GM12878 (cell line): Measurements from ENCODE around the gene APLP1. TPM values are rescaled to one million over a fixed set of nuclear protein-coding genes. Genes with fewer than 3 reads are reported as not detected.

ENCODE experiments used
- ATAC-seq: fragments of 200-7000 bp; cut with Tn5 transposase; 3 replicates; pipeline ENCODE4 v1.9.1; 2020; ENCODE audit warnings: mild to moderate bottlenecking, moderate library complexity
- BruUV-seq: library from RNA; stranded (reverse); fragments of 400-500 nt; replicated peaks from 2 replicates; lab custom pipeline; 2021; lab: Mats Ljungman, UMichigan
- CTCF ChIA-PET: fragments of 300-600 bp; sonication (Branson Sonifier 250); formaldehyde crosslinking; extraction: SDS; loops from one replicate; lab custom pipeline; 2021; ENCODE audit warnings: inconsistent platforms; lab: Yijun Ruan, JAX
- POLR2A ChIA-PET: fragments of 350-600 bp; formaldehyde crosslinking; extraction: SDS; loops from one replicate; lab custom pipeline; 2021; ENCODE audit warnings: inconsistent platforms; lab: Charles Lee
- RAD21 ChIA-PET: fragments of 300-600 bp; sonication (Branson Sonifier 250); formaldehyde crosslinking; loops from one replicate; lab custom pipeline; 2023; ENCODE audit warnings: antibody characterized with exemption; ENCODE audit not compliant: unreplicated experiment; lab: Charles Lee
- SMC1A ChIA-PET: fragments of 300-600 bp; sonication (Branson Sonifier 250); formaldehyde crosslinking; loops from one replicate; lab custom pipeline; 2023; ENCODE audit not compliant: unreplicated experiment, uncharacterized antibody; lab: Charles Lee
- DNase-seq: peaks from one replicate; pipeline ENCODE4 v3.0.0-alpha.2; 2011; ENCODE audit warnings: low read depth, low spot score
- FAIRE-seq: peaks from 3 replicates; lab custom pipeline; 2011; peaks lifted over from hg19 to GRCh38; lab: Jason Lieb, UNC
- H2AFZ ChIP-seq: 2 replicates; pipeline ENCODE4 v1.6.0; 2011; ENCODE audit warnings: low read depth, low read length, control low read depth; ENCODE audit not compliant: control insufficient read depth
- H3K27ac ChIP-seq: 2 replicates; pipeline ENCODE4 v1.5.1; 2011; ENCODE audit warnings: control low read depth; ENCODE audit not compliant: control insufficient read depth, insufficient read depth
- H3K27me3 ChIP-seq, 2 experiments: replicated peaks in 1 of 2; 2 replicates each; pipeline versions ENCODE4 v1.6.0 to v1.6.1; 2011; ENCODE audit warnings: low read length in 1 of 2; ENCODE audit not compliant: control insufficient read depth in 2 of 2, insufficient read depth in 2 of 2
- H3K36me3 ChIP-seq, 2 experiments: 2 replicates each; pipeline ENCODE4 v1.5.1; 2011; ENCODE audit warnings: low read length in 1 of 2; ENCODE audit not compliant: control insufficient read depth in 2 of 2, insufficient read depth in 2 of 2
- H3K4me1 ChIP-seq: 2 replicates; pipeline ENCODE4 v1.6.1; 2011; ENCODE audit warnings: mild to moderate bottlenecking, low read length, moderate library complexity, mixed read lengths; ENCODE audit not compliant: control insufficient read depth, insufficient read depth
- H3K4me2 ChIP-seq: 2 replicates; pipeline ENCODE4 v1.6.0; 2011; ENCODE audit warnings: control low read depth; ENCODE audit not compliant: control insufficient read depth, insufficient read depth
- H3K4me3 ChIP-seq: fragments of 200-600 bp; sonication (generic); 2 replicates; pipeline ENCODE4 v1.5.1; 2016
- H3K79me2 ChIP-seq: 2 replicates; pipeline ENCODE4 v1.6.0; 2011; ENCODE audit warnings: low read length; ENCODE audit not compliant: control insufficient read depth, insufficient read depth
- H3K9ac ChIP-seq: 2 replicates; pipeline ENCODE4 v1.8.0; 2011; ENCODE audit warnings: low read length, control low read depth, mixed read lengths; ENCODE audit not compliant: control insufficient read depth, insufficient read depth
- H3K9me3 ChIP-seq: replicated peaks from 3 replicates; pipeline ENCODE4 v1.5.1; 2011; ENCODE audit warnings: mild to moderate bottlenecking, low read length; ENCODE audit not compliant: control insufficient read depth, insufficient read depth
- H4K20me1 ChIP-seq: 2 replicates; pipeline ENCODE4 v1.6.0; 2011; ENCODE audit not compliant: control insufficient read depth, insufficient read depth
- CBX5 ChIP-seq: sonication (generic); IDR thresholded peaks from 2 replicates; pipeline ENCODE4 v1.6.1; 2016; ENCODE audit warnings: low read depth, moderate library complexity, mild to moderate bottlenecking, inconsistent platforms
- KLF5 ChIP-seq: fragments of 450-650 bp; IDR thresholded peaks from 2 replicates; pipeline ENCODE4 v1.6.1; 2014; ENCODE audit warnings: mild to moderate bottlenecking; ENCODE audit not compliant: partially characterized antibody
- RELB ChIP-seq: fragments of 450-650 bp; IDR thresholded peaks from 2 replicates; pipeline ENCODE4 v1.6.1; 2017; ENCODE audit warnings: low read depth, mild to moderate bottlenecking, moderate library complexity
- REST ChIP-seq: IDR thresholded peaks from 2 replicates; pipeline ENCODE4 v1.6.1; 2012; ENCODE audit warnings: mild to moderate bottlenecking, low read depth, low read length
- RFX5 ChIP-seq: IDR thresholded peaks from 2 replicates; pipeline ENCODE4 v1.6.1; 2011; ENCODE audit warnings: low read depth, low read length, improper control_type of control experiment
- SKIL ChIP-seq: fragments of 450-650 bp; IDR thresholded peaks from 2 replicates; pipeline ENCODE4 v1.6.1; 2017; ENCODE audit warnings: mild to moderate bottlenecking, low read depth, inconsistent platforms; ENCODE audit not compliant: poor library complexity, severe bottlenecking
- USF1 ChIP-seq: IDR thresholded peaks from 2 replicates; pipeline ENCODE4 v1.6.1; 2011; ENCODE audit warnings: borderline replicate concordance, low read depth, mild to moderate bottlenecking, moderate library complexity, mixed read lengths, low read length; ENCODE audit not compliant: insufficient read depth; ENCODE audit errors: extremely low read length
- YY1 ChIP-seq: IDR thresholded peaks from 2 replicates; pipeline ENCODE4 v1.6.1; 2011; ENCODE audit warnings: low read depth, mild to moderate bottlenecking, low read length
- WGBS: methylation state at CpG from one replicate; pipeline ENCODE4 v1.1.6; 2016; ENCODE audit warnings: low lambda C conversion rate; ENCODE audit not compliant: insufficient replicate concordance, insufficient coverage; ENCODE audit errors: missing lambda C conversion rate; 5-methylcytosine and 5-hydroxymethylcytosine counted together
- in situ Hi-C: fragments of 300-500 bp; cut with MboI; formaldehyde crosslinking; loops from 9 replicates; pipeline ENCODE4 v1.14.3; 2018; ENCODE audit warnings: mixed read lengths
- intact Hi-C: fragments of 100-400 bp; cut with micrococcal nuclease; formaldehyde crosslinking; loops from one replicate; pipeline ENCODE4 v1.14.2; 2022; ENCODE audit not compliant: unreplicated experiment
- polyA plus RNA-seq, 11 experiments: library from polyadenylated mRNA; depleted of rRNA in 4 of 11; unstranded in 6 of 11; stranded (reverse) in 5 of 11; fragments of >200 nt; fragmentation: Nextera tagmentation in 4 of 11; fragmentation: Illumina TruSeq in 1 of 11; extraction: Ambion mirVana in 4 of 11; extraction: Trizol in 1 of 11; gene quantifications; 1 replicate in 1 of 11; 2 replicates in 10 of 11; pipeline versions ENCODE4 v1.2.1 to v1.2.3, GENCODE V29; 2011 to 2016; ENCODE audit warnings: inconsistent platforms in 2 of 11, missing spikeins in 2 of 11, low read depth in 1 of 11
- total RNA-seq, 4 experiments: library from RNA; depleted of rRNA in 3 of 4; stranded (reverse); fragments of >200 nt in 3 of 4; fragmentation: Illumina TruSeq in 1 of 4; extraction: Trizol in 1 of 4; gene quantifications; 2 replicates each; pipeline versions ENCODE4 v1.2.1 to v1.2.3, GENCODE V29; 2013 to 2021
- TF ChIP-seq, protein P1 (sequence below): fragments of 450-650 bp; IDR thresholded peaks from 2 replicates; pipeline ENCODE4 v1.6.1; 2018; ENCODE audit warnings: mild to moderate bottlenecking, low read depth, moderate library complexity; ENCODE audit not compliant: partially characterized antibody

The APLP1 gene
- total and polyA plus RNA-seq, 10 of the 15 experiments (the other 5 are each of a cell fraction or from before 2014, with no cell fraction given): 0.07 to 2.2 (median 0.91) TPM; not detected in 1

DNA sequence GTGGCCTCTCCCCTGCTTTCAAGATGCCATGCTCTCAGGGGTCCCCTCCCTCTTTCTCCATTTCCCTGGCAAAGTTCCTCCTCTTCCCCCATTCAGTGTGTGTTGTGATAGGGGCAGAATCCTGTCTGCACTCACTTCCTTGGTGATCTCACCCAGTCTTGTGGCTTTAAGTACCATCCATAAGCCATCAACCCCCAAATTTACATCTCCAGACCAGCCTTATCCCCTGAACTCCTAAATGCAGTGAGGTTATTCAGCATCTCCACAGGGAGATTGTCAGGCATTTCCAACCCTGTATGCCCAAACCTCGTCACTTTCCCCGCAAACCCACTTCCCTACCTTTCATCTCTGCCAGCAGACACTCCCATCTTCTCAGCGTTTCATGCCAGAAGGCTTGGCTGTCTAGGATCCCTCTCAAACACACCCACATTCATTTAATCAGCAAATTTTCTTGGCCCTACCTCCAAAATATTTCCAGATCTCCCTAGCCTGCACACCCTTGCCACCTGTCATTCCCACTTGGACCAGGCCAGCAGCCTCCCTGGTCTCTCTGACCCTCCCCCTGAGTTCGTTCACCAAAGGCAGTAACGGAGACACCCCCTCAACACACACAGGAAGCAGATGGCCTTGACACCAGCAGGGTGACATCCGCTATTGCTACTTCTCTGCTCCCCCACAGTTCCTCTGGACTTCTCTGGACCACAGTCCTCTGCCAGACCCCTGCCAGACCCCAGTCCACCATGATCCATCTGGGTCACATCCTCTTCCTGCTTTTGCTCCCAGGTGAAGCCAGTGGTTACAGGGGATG is 33.7 kb downstream of the APLP1 start, which contains the start of gene HCST:
Gene HCST, plus strand, starts transcription at position 676 of the 808 bp plus-strand sequence. Its CDS starts 65 bp downstream, at position 741.
- WGBS: 1% methylated on average over 6 of the region's 6 CpGs
- peak within 1 kb of the TSS; percentile 96 for H3K4me3 ChIP-seq
- ChIA-PET SMC1A (interaction anchor here (1.9 to 2.2 kb wide), 2 partner anchors 10 to 29 kb away, joined by 4 to 7 read pairs; no protein-coding TSS in a partner anchor), POLR2A (interaction anchor here (1.2 to 2.4 kb wide), 5 partner anchors 11 to 29 kb away, joined by 4 to 22 read pairs (median 11); no protein-coding TSS in a partner anchor), CTCF (interaction anchor here (3.1 kb wide), 1 partner anchor 28 kb away, joined by 13 read pairs; no protein-coding TSS in a partner anchor), RAD21 (interaction anchor here (1.6 to 4.9 kb wide), 2 partner anchors 28 to 29 kb away, joined by 12 to 37 read pairs; no protein-coding TSS in a partner anchor)
- H3K9me3 ChIP-seq: no peaks in the 10 kb centered on the region
- H3K36me3 ChIP-seq: peaks cover 0 to 2% of the 10 kb centered on the region in 2 experiments; a peak in 3 of 4 replicates
- H3K4me2 ChIP-seq: peak within 1 kb of the TSS; percentile 98
- peak within 1 kb of the TSS; percentile 96 for H3K27ac ChIP-seq
- no TSS peak for BruUV-seq
- intact Hi-C loops: loop anchor here (5.0 kb wide), 1 partner anchor 190 kb away; no protein-coding TSS in a partner anchor
- peak within 1 kb of the TSS; percentile 82 for H3K9ac ChIP-seq
- in situ Hi-C loops: loop anchor here (10.0 kb wide), 1 partner anchor 567 kb away; no protein-coding TSS in a partner anchor
- H3K27me3 ChIP-seq: no peaks in the 10 kb centered on the region
- DNase-seq (no peak), FAIRE-seq (peak; percentile 38), ATAC-seq (peak; percentile 17)
- peak within 1 kb of the TSS; percentile 51 for H2AFZ ChIP-seq
- H3K79me2 ChIP-seq: peaks cover 34% of the 10 kb centered on the region
- H4K20me1 ChIP-seq: no peaks in the 10 kb centered on the region
- H3K4me1 ChIP-seq: peaks cover 34% of the 10 kb centered on the region
- TF ChIP-seq SKIL (no peak), CBX5 (no peak), RELB (0 out of 2 replicates have a peak, but pooled peaks have one; percentile 23), REST (no peak), KLF5 (no peak), RFX5 (no peak), USF1 (no peak), YY1 (no peak)
- TF ChIP-seq, protein P1, sequence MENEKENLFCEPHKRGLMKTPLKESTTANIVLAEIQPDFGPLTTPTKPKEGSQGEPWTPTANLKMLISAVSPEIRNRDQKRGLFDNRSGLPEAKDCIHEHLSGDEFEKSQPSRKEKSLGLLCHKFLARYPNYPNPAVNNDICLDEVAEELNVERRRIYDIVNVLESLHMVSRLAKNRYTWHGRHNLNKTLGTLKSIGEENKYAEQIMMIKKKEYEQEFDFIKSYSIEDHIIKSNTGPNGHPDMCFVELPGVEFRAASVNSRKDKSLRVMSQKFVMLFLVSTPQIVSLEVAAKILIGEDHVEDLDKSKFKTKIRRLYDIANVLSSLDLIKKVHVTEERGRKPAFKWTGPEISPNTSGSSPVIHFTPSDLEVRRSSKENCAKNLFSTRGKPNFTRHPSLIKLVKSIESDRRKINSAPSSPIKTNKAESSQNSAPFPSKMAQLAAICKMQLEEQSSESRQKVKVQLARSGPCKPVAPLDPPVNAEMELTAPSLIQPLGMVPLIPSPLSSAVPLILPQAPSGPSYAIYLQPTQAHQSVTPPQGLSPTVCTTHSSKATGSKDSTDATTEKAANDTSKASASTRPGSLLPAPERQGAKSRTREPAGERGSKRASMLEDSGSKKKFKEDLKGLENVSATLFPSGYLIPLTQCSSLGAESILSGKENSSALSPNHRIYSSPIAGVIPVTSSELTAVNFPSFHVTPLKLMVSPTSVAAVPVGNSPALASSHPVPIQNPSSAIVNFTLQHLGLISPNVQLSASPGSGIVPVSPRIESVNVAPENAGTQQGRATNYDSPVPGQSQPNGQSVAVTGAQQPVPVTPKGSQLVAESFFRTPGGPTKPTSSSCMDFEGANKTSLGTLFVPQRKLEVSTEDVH: no peak
